Epidermal melanocyte (primary cell): ENCODE results near the gene SCAMP3.
"Not testable (repeated sequence)": the region's sequence is repeated elsewhere in the genome, so short reads cannot be mapped to it uniquely, and the experiment has no call there.

Experiments used
- DNase-seq: peaks from one replicate; pipeline ENCODE4 v3.0.0; 2011; ENCODE audit warnings: low spot score; ENCODE audit not compliant: insufficient read length

The SCAMP3 gene

GRCh38 chr1:155232001-155232978 lies 29.9 kb downstream of the SCAMP3 start:
- DNase-seq, result not testable (repeated sequence)

DNA sequence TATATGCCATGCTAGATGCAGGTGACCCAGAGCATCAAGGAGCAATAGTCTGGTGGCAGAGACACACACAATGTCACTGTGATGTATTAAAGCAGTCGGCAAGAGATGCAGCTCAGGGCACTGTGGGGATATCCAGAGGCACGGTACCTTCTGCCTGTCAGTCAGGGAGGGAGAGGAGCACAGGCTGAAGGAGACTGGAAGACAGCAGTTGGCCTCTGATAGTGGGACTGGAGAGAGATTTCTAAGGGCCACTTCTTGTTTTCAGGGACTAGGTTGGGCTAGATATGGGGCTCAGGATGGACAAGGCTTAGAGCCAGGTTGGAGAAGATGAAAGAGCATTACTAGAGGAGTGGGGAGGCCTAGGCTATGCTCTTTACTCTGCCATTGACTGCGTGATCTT lies 30.9 kb downstream of the SCAMP3 start:
- DNase-seq, result not testable (repeated sequence)

- DNase-seq, result no peak
These were observed 34.1 kb downstream of the SCAMP3 start for GRCh38 chr1:155228096-155228427.

GRCh38 chr1:155227261-155228095 lies 34.7 kb downstream of the SCAMP3 start:
- DNase-seq, result peak; percentile 100

GRCh38 chr1:155226910-155227260 lies 35.3 kb downstream of the SCAMP3 start:
- no peak for DNase-seq

DNA sequence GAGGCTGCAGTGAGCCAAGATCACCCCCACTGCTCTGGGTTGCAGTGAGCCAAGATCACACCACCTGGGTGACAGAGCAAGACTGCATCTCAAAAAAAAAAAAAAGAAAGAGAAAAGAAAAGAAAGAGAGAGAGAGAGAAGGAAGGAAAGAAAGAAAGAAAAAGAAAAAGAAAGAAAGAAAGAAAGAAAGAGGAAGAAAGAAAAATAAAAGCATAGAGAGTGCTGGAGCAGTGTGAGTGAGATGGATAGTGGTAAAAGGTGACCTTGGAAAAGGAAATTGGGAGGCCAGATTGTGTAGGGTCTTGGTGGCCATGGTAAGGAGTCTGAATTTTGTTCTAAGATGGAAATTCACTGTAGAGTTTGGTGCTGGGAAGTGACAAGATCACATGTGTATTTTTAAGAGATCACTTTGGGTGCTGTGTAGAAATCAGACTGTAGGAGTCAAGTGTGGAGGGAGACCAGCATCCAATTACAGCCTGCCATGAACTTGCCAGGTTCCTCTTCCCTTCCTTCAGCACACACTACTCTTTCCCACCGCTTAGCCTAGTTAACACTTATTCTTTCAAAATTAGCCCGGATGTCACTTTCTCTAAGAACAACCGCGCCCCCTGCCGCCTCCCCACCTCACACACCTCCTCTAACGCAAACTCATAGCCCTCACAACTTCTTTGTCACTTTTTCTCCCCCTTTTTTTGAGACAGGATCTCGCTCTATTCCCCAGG lies 35.8 kb downstream of the SCAMP3 start:
- no peak for DNase-seq

- not testable (repeated sequence) for DNase-seq
These were observed 36.8 kb downstream of the SCAMP3 start for GRCh38 chr1:155225404-155225759.

DNA sequence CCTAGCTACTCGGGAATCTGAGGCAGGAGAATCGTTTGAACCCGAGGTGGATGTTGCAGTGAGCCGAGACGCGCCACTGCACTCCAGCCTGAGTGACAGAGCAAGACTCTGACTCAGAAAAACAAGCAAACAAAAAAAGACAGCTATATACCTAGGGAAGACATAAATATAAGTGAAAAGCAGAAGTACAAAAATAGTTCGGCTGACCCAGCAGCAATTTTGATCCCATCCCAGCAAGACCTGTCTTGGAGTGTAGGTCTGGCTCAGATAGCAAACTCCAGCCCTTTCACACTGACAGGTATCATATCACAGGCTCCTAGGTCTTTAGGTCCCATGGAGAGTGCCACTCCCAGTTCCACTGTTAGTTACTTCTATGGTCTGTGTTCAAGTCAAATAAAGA lies 39.1 kb downstream of the SCAMP3 start:
- no peak for DNase-seq

- DNase-seq, result not testable (repeated sequence)
These were observed 41.8 kb downstream of the SCAMP3 start for GRCh38 chr1:155220211-155220965.

- DNase-seq, result no peak
These were observed 42.5 kb downstream of the SCAMP3 start for GRCh38 chr1:155219592-155220031.

- DNase-seq, result peak; percentile 88
These were observed 43.1 kb downstream of the SCAMP3 start for GRCh38 chr1:155218854-155219591.

GRCh38 chr1:155214702-155215101 lies 47.5 kb downstream of the SCAMP3 start:
- not testable (repeated sequence) for DNase-seq

GRCh38 chr1:155212051-155212440 lies 50.1 kb downstream of the SCAMP3 start:
- DNase-seq, result not testable (repeated sequence)

GRCh38 chr1:155211381-155212050 lies 50.6 kb downstream of the SCAMP3 start:
- DNase-seq, result not testable (repeated sequence)

DNA sequence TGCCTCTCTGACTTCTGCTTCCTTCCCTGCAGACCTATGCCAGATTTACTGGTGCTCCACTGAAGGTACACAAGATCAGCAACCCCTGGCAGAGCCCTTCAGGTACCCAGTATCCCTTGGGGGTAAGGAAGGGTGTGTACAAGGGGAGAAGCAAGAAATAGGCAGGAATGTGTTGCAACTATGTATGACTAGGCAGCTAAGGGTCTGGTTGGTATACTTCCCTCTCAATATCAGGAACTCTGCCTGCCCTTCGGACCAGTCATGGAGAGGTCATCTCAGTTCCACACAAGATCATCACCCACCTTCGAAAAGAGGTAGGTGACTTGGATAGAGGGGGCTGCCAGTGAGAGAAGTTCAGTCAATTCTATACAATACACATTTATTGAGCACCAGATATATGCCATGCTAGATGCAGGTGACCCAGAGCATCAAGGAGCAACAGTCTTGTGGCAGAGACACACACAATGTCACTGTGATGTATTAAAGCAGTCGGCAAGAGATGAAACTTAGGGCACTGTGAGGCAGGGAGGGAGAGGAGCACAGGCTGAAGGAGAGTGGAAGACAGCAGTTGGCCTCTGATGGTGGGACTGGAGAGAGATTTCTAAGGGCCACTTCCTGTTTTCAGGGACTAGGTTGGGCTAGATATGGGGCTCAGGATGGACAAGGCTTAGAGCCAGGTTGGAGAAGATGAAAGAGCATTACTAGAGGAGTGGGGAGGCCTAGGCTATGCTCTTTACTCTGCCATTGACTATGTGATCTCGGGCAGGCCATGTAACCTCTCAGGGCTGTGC lies 51.7 kb downstream of the SCAMP3 start:
- no peak for DNase-seq

GRCh38 chr1:155209312-155209721 lies 52.8 kb downstream of the SCAMP3 start:
- DNase-seq, result no peak

GRCh38 chr1:155208541-155209311 lies 53.4 kb downstream of the SCAMP3 start, which contains the start of gene MTX1:
MTX1 (plus strand) TSS chr1:155208695; CDS start chr1:155208805, 110 bp downstream.
- peak; percentile 73 for DNase-seq
